GM18909 (cell line): ENCODE data around the gene ITGB6.
A peak's percentile ranks its signal among the peaks of the same experiment; 100 is the strongest.
"Not testable (repeated sequence)": the region's sequence is repeated elsewhere in the genome, so short reads cannot be mapped to it uniquely, and the experiment has no call there.

Experiments used
- ATAC-seq: cut with Tn5 transposase; IDR thresholded peaks from one replicate; pipeline ENCODE4 v1.9.1; 2021; ENCODE audit warnings: mild to moderate bottlenecking; ENCODE audit not compliant: unreplicated experiment, poor library complexity

Gene ITGB6

DNA sequence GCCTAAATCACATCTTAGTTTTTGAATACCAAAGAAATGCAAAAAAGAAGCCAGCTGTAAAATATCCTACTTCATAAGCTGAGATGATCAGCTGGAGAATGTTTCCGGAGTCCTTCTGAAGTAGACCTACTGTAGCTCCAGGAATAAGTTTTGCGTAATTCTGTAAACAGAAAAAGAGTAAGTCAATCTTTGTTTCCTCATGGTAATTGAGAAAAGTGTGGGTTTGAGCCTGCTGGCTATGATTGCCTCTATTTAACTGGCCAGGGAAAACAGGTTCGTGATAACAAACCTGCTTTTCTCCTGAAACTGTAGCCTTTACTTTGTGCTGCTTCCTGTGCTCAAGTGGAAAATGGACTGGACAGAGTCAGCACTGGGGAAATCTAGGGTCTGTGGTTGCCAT, 58.2 kb downstream of the ITGB6 start:
- ATAC-seq, result no peak

DNA sequence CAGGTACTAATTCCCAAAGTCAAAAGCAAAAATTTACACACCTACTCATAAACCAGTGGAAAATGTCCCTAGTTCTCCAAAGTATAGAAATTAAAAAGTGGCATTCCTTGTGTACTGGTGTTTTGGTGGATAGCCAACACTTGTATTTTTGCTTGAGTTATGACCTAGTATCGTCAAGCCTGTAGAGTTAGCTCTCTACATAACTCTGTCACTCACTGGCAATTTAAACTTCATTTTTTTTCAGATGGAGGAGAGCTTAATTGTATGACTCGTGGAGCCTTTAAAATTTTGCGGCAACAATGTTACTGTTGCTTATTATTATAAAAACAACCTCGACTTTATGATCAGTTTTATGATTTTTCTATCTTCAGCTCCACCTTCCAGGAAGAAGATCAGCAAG, 58.7 kb downstream of the ITGB6 start:
- no peak for ATAC-seq

DNA sequence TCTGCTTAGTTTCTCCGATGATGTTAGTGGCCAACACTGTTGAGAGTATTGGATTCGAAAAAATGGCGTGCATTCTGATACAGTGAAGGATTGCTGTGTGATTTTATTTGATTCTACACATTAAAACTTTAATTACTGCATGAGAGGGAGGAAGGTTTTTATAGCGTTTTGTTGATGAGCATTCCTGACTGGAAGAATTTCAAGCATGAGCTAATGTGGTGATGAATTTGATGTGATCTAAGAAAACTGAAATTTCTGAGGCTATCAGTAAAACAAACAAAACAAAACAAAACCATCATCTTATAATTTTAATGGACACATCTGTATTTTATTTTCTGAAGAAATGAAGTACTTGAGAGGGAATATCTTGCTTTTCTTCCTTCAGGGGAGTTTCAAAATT, 59.6 kb downstream of the ITGB6 start:
- no peak for ATAC-seq

GRCh38 chr2:160139991-160140390, 60.1 kb downstream of the ITGB6 start:
- no peak for ATAC-seq

GRCh38 chr2:160139350-160139749, 60.7 kb downstream of the ITGB6 start:
- ATAC-seq, result no peak

DNA sequence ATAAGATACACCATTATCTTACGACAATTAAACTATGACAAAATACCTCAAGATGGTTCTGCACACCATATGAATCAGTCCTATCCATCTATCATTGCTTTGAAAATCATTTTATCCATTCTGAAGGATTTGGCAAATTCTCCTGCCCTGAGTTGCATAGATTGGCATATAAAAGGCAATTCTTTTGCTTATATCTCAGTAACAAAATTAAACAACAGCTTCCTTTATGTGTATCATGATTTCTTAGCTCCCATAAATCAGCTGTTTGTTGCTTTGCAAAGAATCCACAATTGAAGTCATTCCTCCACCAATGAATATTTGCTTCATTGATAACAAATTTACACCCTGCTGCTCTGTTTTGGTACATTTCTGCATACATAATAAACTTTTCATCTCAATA, 61.7 kb downstream of the ITGB6 start:
- no peak for ATAC-seq

DNA sequence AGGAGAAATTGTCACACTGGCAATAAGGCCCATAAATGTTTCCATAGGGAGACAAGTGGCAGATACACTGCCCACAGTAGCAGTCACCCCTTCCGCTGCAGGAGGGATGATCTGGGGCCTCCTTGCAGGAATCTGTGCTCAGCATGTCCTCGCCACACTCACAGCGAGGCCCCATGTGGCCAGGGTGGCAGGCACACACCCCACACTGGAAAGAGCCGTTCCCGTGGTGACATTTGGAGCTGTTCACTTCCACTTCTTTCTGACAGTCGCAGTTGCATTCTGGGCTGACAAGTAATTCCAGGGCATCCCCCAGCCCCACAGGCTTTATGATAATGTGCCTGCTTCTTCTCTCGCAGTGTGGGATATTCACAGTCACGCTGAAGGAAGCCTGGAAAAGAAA, 62.6 kb downstream of the ITGB6 start:
- no peak for ATAC-seq

DNA sequence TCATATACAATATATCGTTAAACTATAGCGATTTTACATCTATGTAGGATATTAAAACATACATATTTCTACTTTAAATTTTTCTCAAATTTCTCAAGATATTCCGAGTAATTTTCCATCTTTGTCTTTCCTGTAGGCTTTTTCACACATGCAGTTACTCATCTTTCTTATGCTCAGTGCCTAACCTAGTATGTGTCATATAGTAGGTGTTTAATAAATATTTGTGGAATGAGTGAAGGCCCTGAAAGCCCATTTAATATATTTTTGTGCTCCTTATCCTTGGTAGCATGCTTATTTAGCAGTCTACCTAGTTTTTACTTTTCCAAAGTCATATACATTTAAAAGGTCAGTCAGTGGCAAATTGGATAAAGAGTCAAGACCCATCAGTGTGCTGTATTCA, 67.3 kb downstream of the ITGB6 start:
- no peak for ATAC-seq

DNA sequence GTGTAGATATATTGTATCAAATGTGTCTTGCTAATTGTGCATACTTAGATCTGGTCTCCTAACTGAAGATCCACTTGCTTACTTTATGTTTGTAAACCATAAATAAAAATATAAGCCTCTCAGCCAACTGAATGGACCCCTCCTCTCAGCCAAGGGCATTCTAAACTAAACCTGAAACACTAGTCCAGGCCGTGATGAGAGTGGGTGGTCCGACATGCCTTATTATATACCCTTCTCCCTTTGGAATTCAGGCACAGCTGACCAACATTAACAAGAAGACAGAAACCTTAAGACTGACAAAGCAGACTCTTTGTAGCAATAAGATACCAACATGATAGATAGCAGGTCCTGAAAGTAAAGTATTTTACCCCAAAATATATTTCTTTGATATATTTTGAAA, 73.3 kb downstream of the ITGB6 start:
- ATAC-seq, result no peak

DNA sequence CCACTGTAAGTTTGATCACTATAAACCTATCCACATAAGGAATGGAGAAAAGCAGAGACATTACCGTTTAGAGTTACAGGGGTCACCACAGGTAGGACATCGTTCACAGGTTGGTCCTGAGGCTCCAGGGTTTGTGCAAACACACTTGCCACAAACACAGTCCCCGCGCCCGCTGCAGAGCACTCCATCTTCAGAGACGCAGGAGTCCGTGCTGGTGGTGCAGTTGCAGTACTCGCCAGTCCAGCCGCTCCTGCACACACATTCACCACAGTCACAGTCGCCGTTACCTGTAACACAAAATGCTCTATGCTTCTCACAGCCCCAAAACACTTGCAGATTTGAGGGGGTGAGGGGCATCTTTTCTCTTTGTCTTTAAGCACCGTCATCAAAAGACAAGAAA, 73.8 kb downstream of the ITGB6 start:
- no peak for ATAC-seq

DNA sequence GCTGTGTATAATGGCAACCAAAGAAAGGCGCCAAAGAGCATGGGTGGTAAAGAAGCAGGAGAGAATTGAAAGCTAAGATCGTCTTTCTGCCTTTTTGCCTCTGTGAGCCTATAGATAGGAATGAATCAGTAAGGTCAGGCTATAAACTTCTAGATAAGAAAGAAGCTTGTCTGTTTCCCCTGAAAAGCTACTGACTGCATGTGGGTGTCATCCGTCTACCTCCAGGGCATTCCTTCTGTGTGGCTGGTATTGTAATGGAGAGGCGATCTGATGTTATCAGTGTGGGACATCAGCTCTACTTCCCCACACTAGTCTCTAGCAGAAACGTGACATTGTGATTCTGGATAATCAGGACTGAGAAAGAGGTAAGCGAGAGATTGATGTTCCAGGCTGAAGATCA, 74.2 kb downstream of the ITGB6 start:
- ATAC-seq, result no peak

DNA sequence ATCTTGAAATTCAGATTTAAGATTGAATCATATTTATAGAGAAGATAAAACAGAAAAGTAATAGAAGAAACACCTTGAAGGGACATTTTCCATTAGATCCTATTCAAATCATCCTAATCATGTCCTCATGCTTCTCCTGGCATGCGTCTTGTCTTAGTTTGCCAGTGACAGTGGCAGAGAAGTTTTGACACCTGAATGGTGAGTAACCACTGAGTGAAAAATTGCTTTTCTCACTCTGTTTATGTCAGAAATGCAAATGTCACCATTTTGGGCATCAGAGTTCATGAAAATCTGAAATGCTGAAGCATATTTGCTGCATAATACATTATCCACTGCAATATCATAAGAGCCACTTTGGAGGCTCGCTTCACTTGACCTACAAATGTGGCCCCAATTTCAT, 74.7 kb downstream of the ITGB6 start:
- ATAC-seq, result no peak

- no peak for ATAC-seq
Measured at GRCh38 chr2:160124571-160124970, 75.5 kb downstream of the ITGB6 start.

DNA sequence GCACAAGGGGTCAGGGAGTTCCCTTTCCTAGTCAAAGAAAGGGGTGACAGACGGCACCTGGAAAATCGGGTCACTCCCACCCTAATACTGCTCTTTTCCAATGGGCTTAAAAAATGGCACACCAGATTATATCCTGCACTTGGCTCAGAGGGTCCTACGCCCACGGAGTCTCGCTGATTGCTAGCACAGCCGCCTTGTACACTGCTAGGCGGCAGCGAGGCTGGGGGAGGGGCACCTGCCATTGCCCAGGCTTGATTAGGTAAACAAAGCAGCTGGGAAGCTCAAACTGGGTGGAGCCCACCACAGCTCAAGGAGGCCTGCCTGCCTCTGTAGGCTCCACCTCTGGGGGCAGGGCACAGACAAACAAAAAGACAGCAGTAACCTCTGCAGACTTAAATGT, 85.4 kb downstream of the ITGB6 start:
- not testable (repeated sequence) for ATAC-seq

DNA sequence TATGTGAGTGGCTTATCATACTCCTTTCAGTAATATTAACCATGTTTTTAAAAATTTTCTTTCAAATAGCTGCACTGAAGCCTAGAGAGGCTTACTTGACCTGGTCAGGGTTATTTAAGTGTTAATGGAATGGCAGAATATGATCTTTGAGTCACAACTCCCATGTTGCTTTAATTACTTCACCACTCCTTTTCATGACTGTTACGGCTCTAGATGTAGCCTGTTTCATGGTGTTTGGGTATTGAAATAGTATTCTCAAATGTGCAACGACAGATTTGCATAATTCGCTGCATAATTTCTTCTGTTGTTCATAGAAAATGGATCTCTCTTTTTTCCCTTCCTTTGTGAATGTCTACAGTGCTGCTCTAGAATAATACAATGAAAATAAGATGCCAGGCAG, 86.1 kb downstream of the ITGB6 start:
- no peak for ATAC-seq

- ATAC-seq, result peak; percentile 82
Measured at GRCh38 chr2:160111951-160112798, 87.9 kb downstream of the ITGB6 start.

DNA sequence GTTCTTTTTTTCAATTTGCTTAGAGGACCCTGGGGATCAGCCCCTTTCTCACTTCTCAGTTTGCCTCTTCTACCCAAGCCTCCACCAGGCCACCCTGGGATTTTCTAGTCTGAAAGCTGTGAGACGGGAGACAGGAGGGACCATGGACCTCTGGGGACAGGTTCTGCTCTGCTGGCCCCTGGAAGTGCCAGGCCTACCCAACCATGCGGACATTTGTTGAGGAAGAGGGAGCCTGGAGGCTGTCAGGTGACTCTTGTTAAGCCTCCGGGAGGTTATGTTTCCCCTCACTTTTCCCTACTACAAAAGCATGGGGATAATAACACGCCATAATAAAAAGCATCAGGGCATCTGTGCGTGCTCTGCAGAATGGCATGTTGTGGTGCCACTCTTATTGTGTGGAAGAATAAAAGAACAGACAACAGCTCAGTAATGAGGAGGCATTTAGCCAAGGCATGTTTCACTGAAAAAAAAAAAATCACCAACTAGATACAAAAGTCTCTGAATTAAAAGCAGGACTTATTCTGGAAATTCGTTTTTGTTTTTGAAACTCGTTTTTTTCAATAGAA, 89.3 kb downstream of the ITGB6 start:
- ATAC-seq, result no peak

DNA sequence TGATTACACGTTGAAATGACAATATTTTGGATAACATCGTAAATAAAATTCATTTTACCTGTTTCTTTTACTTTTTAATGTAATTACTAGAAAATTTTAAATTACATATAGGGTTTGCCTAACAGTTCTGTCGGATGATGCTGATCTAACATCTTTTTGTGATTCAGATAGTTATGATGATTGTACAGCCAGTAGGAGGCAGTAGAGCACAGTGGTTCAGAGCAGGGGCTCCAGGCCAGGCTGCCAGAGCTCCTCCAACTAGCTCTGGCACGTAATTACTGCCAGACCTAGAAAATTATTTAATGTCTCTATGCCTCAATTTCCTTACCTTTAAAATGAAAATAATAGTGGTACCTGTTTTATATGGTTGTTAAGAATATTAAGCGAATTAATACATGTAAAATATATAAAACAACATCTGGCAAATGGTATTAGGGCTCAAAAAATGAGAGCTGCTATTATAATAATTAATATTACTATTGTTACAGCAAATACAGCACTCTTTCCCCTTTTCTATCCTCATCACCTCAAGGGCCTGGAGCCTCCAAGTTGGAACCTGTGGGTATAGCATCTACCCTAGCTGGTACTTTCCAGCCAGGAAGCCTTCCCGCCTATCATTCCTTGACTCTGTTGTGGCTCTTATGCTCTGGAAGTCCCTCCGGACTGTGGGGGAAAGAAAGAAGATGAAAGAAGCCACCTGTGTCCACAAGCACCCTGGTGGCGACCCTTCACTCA, 90.0 kb downstream of the ITGB6 start:
- ATAC-seq, result peak; percentile 79

GRCh38 chr2:160109243-160109642, 90.8 kb downstream of the ITGB6 start:
- ATAC-seq, result no peak

DNA sequence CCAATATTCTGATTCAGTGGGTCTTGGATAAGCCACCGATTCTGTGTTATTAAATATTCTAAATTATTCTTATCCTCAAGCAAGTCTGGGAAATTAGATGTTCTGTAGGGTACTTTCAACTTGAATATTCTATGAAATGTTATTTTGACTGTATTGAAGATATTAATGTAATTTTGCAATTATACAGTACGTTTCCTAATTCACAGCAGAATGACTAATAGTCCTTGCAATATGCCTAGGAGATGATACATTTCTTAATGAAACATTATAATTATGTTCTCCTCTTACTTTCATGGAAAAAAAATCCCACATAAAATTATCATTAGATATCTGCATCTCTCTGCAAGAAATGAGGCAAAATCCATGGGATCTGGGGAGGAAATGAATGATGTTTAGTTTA, 91.4 kb downstream of the ITGB6 start:
- no peak for ATAC-seq

GRCh38 chr2:160105366-160105765, 94.7 kb downstream of the ITGB6 start:
- ATAC-seq, result no peak
